SK-N-SH treated with all-trans-retinoic acid at 6 μM for 48 hours (cell line): Measurements from ENCODE around the gene ZNF316.

Experiments used
- BACH2 ChIP-seq: fragments of 250-450 bp; sonication (Bioruptor Pico); IDR thresholded peaks from 2 replicates; pipeline ENCODE4 v1.9.0; 2021; ENCODE audit warnings: mild to moderate bottlenecking, borderline replicate concordance
- CSRNP3 ChIP-seq: fragments of 250-450 bp; sonication (Bioruptor Pico); IDR thresholded peaks from 2 replicates; pipeline ENCODE4 v1.5.1; 2021; ENCODE audit warnings: mild to moderate bottlenecking, moderate library complexity
- ESRRG ChIP-seq: fragments of 250-450 bp; sonication (Bioruptor Pico); IDR thresholded peaks from 2 replicates; pipeline ENCODE4 v1.6.1; 2021; ENCODE audit warnings: mild to moderate bottlenecking
- ISL1 ChIP-seq: fragments of 250-450 bp; sonication (Bioruptor Pico); IDR thresholded peaks from 2 replicates; pipeline ENCODE4 v2.1.2; 2022; ENCODE audit warnings: mild to moderate bottlenecking, moderate library complexity
- OSR1 ChIP-seq: fragments of 250-450 bp; sonication (Bioruptor Pico); IDR thresholded peaks from 2 replicates; pipeline ENCODE4 v1.8.0; 2022; ENCODE audit warnings: moderate library complexity, mild to moderate bottlenecking, inconsistent platforms
- PPARA ChIP-seq: fragments of 250-450 bp; sonication (Bioruptor Pico); IDR thresholded peaks from 2 replicates; pipeline ENCODE4 v1.5.0; 2020; ENCODE audit warnings: mild to moderate bottlenecking, borderline replicate concordance
- ZFP3 ChIP-seq: fragments of 250-450 bp; sonication (Bioruptor Pico); IDR thresholded peaks from 2 replicates; pipeline ENCODE4 v1.5.0; 2020; ENCODE audit warnings: mild to moderate bottlenecking, moderate library complexity
- ZNF565 ChIP-seq: fragments of 450-650 bp; formaldehyde crosslinking; conservative IDR thresholded peaks from 2 replicates; pipeline ENCODE4 v1.5.0; 2020; ENCODE audit warnings: low read depth, mild to moderate bottlenecking, moderate library complexity

GRCh38 chr7:6623589-6624245 is 13.4 kb upstream of the ZNF316 start:
- TF ChIP-seq ZFP3 (CRISPR knock-in tag) (no peak), ESRRG (CRISPR knock-in tag) (no peak), ZNF565 (CRISPR knock-in tag) (no peak), OSR1 (CRISPR knock-in tag) (no peak), ISL1 (CRISPR knock-in tag) (no peak), BACH2 (CRISPR knock-in tag) (no peak), PPARA (CRISPR knock-in tag) (no peak), CSRNP3 (no peak)
